Karpas-422 (cell line): Measurements from ENCODE around the gene SLC25A51. TPM values are rescaled to one million over a fixed set of nuclear protein-coding genes. Genes with fewer than 3 reads are reported as not detected.
"Not testable (repeated sequence)": the region's sequence is repeated elsewhere in the genome, so short reads cannot be mapped to it uniquely, and the experiment has no call there.

Experiments
- DNase-seq: peaks from one replicate; pipeline ENCODE4 v3.0.0-alpha.2; 2015
- H2AFZ ChIP-seq: fragments of 200-600 bp; sonication (generic); 2 replicates; pipeline ENCODE4 v1.6.1; 2014; ENCODE audit warnings: antibody characterized with exemption, low read length, mixed read lengths
- H3K27ac ChIP-seq: fragments of 200-600 bp; sonication (generic); 2 replicates; pipeline ENCODE4 v1.5.1; 2014; ENCODE audit warnings: mild to moderate bottlenecking, low read length, moderate library complexity
- H3K27me3 ChIP-seq: fragments of 200-600 bp; sonication (generic); 2 replicates; pipeline ENCODE4 v1.6.1; 2014; ENCODE audit warnings: low read length, mixed read lengths
- H3K36me3 ChIP-seq: fragments of 200-600 bp; sonication (generic); 2 replicates; pipeline ENCODE4 v1.6.1; 2014; ENCODE audit warnings: low read length, mixed read lengths; ENCODE audit not compliant: insufficient read depth
- H3K4me1 ChIP-seq: fragments of 200-600 bp; sonication (generic); 2 replicates; pipeline ENCODE4 v1.6.1; 2014; ENCODE audit warnings: mild to moderate bottlenecking, low read length, mixed read lengths
- H3K4me2 ChIP-seq: fragments of 200-600 bp; sonication (generic); 2 replicates; pipeline ENCODE4 v1.6.1; 2014; ENCODE audit warnings: low read length, low read depth, mild to moderate bottlenecking; ENCODE audit not compliant: poor library complexity, severe bottlenecking
- H3K4me3 ChIP-seq: fragments of 200-600 bp; sonication (generic); 2 replicates; pipeline ENCODE4 v1.5.1; 2014; ENCODE audit warnings: mild to moderate bottlenecking, antibody characterized with exemption, low read length, mixed read lengths
- H3K79me2 ChIP-seq: fragments of 200-600 bp; sonication (generic); 2 replicates; pipeline ENCODE4 v1.6.1; 2014; ENCODE audit warnings: mild to moderate bottlenecking, low read length, mixed read lengths
- H3K9ac ChIP-seq: fragments of 200-600 bp; sonication (generic); 2 replicates; pipeline ENCODE4 v1.6.0; 2014; ENCODE audit warnings: low read length
- H3K9me2 ChIP-seq: fragments of 200-600 bp; sonication (generic), shearing (Covaris generic); replicated peaks from 2 replicates; pipeline ENCODE4 v1.6.0; 2014; ENCODE audit warnings: mild to moderate bottlenecking, low read length, moderate library complexity; ENCODE audit not compliant: insufficient read depth
- H3K9me3 ChIP-seq: fragments of 300-700, 200-600 bp; sonication (generic); 2 replicates; pipeline ENCODE4 v1.6.1; 2014; ENCODE audit warnings: low read length, mixed read lengths
- H4K20me1 ChIP-seq: fragments of 200-600 bp; sonication (generic); 2 replicates; pipeline ENCODE4 v1.6.1; 2014; ENCODE audit warnings: mild to moderate bottlenecking, antibody characterized with exemption, low read length, low read depth; ENCODE audit not compliant: insufficient read depth
- total RNA-seq: library from RNA; depleted of rRNA; stranded (reverse); fragments of >200 nt; shearing (Covaris generic); gene quantifications from 2 replicates; pipeline ENCODE4 v1.2.3, GENCODE V29; 2014; ENCODE audit warnings: low replicate concordance

The SLC25A51 gene
- total RNA-seq, 1 experiment from 2014 or later, result 44.2 TPM

DNA sequence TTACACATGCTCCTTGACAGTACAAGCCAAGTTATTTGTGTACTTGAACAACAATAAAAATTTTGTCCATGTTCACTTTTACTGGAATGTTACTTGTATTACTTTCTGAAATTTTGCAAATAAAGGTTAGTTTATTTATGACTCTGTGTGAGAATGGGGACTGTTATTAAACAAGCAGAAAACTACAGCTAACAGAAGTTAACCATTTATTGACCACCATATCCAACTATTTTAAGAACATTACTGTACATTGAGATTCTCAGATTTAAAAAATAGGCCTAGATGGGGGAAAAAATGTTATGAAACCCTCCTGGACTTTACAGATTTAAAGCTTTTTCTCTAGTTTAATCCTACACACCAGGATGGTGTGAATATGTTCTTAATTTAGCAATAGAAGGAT is 1.8 kb downstream of the SLC25A51 start:
- H2AFZ ChIP-seq, result no peak overlapping the region
- peak overlapping the region; percentile 88 for H3K9ac ChIP-seq

GRCh38 chr9:37899041-37899440 is 4.9 kb downstream of the SLC25A51 start:
- H3K9me2 ChIP-seq, result no peaks in the 10 kb centered on the region
- no peak overlapping the region for H3K9ac ChIP-seq
- H3K27ac ChIP-seq, result no peak overlapping the region
- no peak overlapping the region for H3K4me2 ChIP-seq
- no peak overlapping the region for H2AFZ ChIP-seq
- H3K79me2 ChIP-seq, result peaks cover 47% of the 10 kb centered on the region
- H3K4me1 ChIP-seq, result peaks cover 17% of the 10 kb centered on the region
- H3K27me3 ChIP-seq, result no peaks in the 10 kb centered on the region
- DNase-seq, result no peak
- H4K20me1 ChIP-seq, result no peaks in the 10 kb centered on the region; the same call in 1 of the 2 replicates
- H3K9me3 ChIP-seq, result no peaks in the 10 kb centered on the region
- H3K4me3 ChIP-seq, result no peak overlapping the region
- peaks cover 27% of the 10 kb centered on the region; the same call in 1 of the 2 replicates for H3K36me3 ChIP-seq

More for the DNA sequence above, 1.8 kb downstream of the SLC25A51 start:
- H3K27ac ChIP-seq, result no peak overlapping the region
- DNase-seq, result no peak
- H3K36me3 ChIP-seq, result peaks cover 12% of the 10 kb centered on the region; the same call in 1 of the 2 replicates
- peak overlapping the region; percentile 79 for H3K4me3 ChIP-seq
- no peaks in the 10 kb centered on the region for H3K9me2 ChIP-seq
- no peaks in the 10 kb centered on the region for H3K9me3 ChIP-seq
- H3K4me2 ChIP-seq, result peak overlapping the region; percentile 72
- peaks cover 44% of the 10 kb centered on the region for H3K79me2 ChIP-seq
- H3K4me1 ChIP-seq, result peaks cover 26% of the 10 kb centered on the region
- H4K20me1 ChIP-seq, result no peaks in the 10 kb centered on the region; the same call in 1 of the 2 replicates
- H3K27me3 ChIP-seq, result no peaks in the 10 kb centered on the region

- peaks cover 36% of the 10 kb centered on the region for H3K36me3 ChIP-seq
- no peak for DNase-seq
These were observed 6.3 kb downstream of the SLC25A51 start for GRCh38 chr9:37897665-37898064.

DNA sequence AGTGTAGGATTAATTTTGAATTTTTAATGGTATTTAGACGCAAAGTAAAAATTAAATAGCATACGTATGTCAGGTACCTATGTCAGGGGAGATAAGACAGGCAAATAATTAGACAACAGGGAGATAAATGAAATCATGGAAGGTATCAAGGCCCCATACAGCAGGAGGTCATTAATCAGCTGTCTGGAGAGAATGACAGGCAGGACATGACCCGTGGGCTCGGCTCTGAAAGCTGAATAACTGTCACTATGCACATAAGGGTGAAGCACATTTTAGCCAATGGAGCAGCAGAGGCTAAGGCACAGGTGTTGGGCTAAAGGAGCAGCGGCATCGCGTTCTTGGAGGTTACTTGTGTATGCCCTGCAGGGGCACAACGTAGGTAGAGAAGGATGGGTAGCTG is 11.9 kb downstream of the SLC25A51 start:
- H3K4me3 ChIP-seq, result no peak overlapping the region
- H3K79me2 ChIP-seq, result peaks cover 25% of the 10 kb centered on the region
- no peak for DNase-seq
- H4K20me1 ChIP-seq, result no peaks in the 10 kb centered on the region
- H3K4me2 ChIP-seq, result no peak overlapping the region
- peaks cover 27% of the 10 kb centered on the region for H3K36me3 ChIP-seq
- H3K9me2 ChIP-seq, result no peaks in the 10 kb centered on the region
- H3K9ac ChIP-seq, result no peak overlapping the region
- H2AFZ ChIP-seq, result no peak overlapping the region
- H3K27ac ChIP-seq, result no peak overlapping the region
- no peaks in the 10 kb centered on the region for H3K27me3 ChIP-seq
- H3K4me1 ChIP-seq, result no peaks in the 10 kb centered on the region
- H3K9me3 ChIP-seq, result no peaks in the 10 kb centered on the region

More at GRCh38 chr9:37897665-37898064, 6.3 kb downstream of the SLC25A51 start:
- Histone ChIP-seq H3K27ac (no peak overlapping the region), H3K9ac (no peak overlapping the region), H3K9me3 (no peaks in the 10 kb centered on the region), H3K4me1 (peaks cover 13% of the 10 kb centered on the region), H3K4me2 (no peak overlapping the region), H3K27me3 (no peaks in the 10 kb centered on the region), H3K9me2 (no peaks in the 10 kb centered on the region), H3K4me3 (no peak overlapping the region), H2AFZ (no peak overlapping the region), H3K79me2 (peaks cover 37% of the 10 kb centered on the region), H4K20me1 (no peaks in the 10 kb centered on the region)

GRCh38 chr9:37891042-37891441 is 12.9 kb downstream of the SLC25A51 start:
- not testable (repeated sequence) for DNase-seq, H3K27me3 ChIP-seq, H3K9me2 ChIP-seq, H4K20me1 ChIP-seq, H3K4me1 ChIP-seq, H3K4me3 ChIP-seq, H3K4me2 ChIP-seq, H3K9me3 ChIP-seq, H3K9ac ChIP-seq, H3K27ac ChIP-seq, H2AFZ ChIP-seq
- Histone ChIP-seq H3K79me2 (peaks cover 25% of the 10 kb centered on the region), H3K36me3 (peaks cover 19% of the 10 kb centered on the region)

- H3K36me3 ChIP-seq, result peaks cover 13% of the 10 kb centered on the region
These were observed 14.4 kb downstream of the SLC25A51 start for GRCh38 chr9:37889536-37889935.

DNA sequence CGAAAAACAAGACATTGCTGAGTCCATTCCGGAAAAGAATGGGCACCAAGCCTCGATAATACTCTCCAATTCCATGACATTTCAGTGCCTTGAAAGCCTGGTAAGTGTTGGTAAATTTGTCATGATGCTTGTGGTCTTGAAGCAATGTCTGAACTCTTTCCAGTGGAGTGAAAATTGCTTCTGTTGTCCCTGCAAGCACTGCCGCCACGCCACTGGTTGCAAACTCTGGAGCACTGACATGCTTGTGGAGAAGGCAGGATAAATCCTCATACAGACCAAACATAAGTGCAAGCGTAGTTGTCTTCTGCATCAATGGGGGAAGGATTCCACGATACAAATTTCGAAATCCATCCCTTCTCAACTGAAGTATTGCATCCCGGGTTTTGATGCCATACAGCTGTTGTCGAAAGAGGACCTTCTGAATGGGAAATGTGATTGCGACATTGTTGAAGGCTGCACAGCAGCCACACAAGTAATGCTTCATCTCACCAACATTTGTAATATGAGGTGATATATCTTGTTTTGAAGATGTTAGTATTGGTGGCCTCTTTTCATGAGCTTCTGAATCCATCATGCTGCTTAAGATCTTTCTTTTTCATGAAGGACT is 15.8 kb downstream of the SLC25A51 start:
- not testable (repeated sequence) for H4K20me1 ChIP-seq, H3K27me3 ChIP-seq, H3K4me2 ChIP-seq, DNase-seq, H3K9ac ChIP-seq, H3K4me3 ChIP-seq, H3K36me3 ChIP-seq, H3K9me3 ChIP-seq, H2AFZ ChIP-seq, H3K27ac ChIP-seq, H3K9me2 ChIP-seq, H3K4me1 ChIP-seq
- peaks cover 21% of the 10 kb centered on the region for H3K79me2 ChIP-seq

More at GRCh38 chr9:37889536-37889935, 14.4 kb downstream of the SLC25A51 start:
- DNase-seq, result no peak
- Histone ChIP-seq H3K9ac (no peak overlapping the region), H3K4me3 (no peak overlapping the region), H3K4me1 (no peaks in the 10 kb centered on the region), H3K9me2 (no peaks in the 10 kb centered on the region), H3K27ac (no peak overlapping the region), H3K9me3 (no peaks in the 10 kb centered on the region), H2AFZ (no peak overlapping the region), H3K27me3 (no peaks in the 10 kb centered on the region), H3K4me2 (no peak overlapping the region), H4K20me1 (no peaks in the 10 kb centered on the region), H3K79me2 (peaks cover 21% of the 10 kb centered on the region)

- Histone ChIP-seq H3K27me3 (no peaks in the 10 kb centered on the region), H3K4me2 (no peak overlapping the region), H3K79me2 (0 out of 2 replicates have a peak, but pooled peaks cover 2% of the 10 kb centered on the region), H4K20me1 (no peaks in the 10 kb centered on the region), H3K4me1 (no peaks in the 10 kb centered on the region), H3K36me3 (peaks cover 5% of the 10 kb centered on the region), H2AFZ (no peak overlapping the region), H3K9me2 (no peaks in the 10 kb centered on the region), H3K4me3 (no peak overlapping the region), H3K27ac (no peak overlapping the region), H3K9me3 (no peaks in the 10 kb centered on the region), H3K9ac (no peak overlapping the region)
- DNase-seq, result no peak
These were observed 22.9 kb downstream of the SLC25A51 start for GRCh38 chr9:37880916-37881479.
